Activated CD4-positive, CD25-positive, alpha-beta regulatory T cell treated with anti-CD3 and anti-CD28 coated beads, Interleukin-2, amount 50 U/mL, for 16 hours (primary cell): ENCODE results near the gene ASB6.
"Not testable (repeated sequence)": the region's sequence is repeated elsewhere in the genome, so short reads cannot be mapped to it uniquely, and the experiment has no call there.

Experiments used
- DNase-seq: peaks from one replicate; pipeline ENCODE4 v3.0.0-alpha.2; 2020; ENCODE audit warnings: low read depth, low spot score

Gene ASB6

GRCh38 chr9:129608561-129609481, 33.1 kb downstream of the ASB6 start:
- no peak for DNase-seq

DNA sequence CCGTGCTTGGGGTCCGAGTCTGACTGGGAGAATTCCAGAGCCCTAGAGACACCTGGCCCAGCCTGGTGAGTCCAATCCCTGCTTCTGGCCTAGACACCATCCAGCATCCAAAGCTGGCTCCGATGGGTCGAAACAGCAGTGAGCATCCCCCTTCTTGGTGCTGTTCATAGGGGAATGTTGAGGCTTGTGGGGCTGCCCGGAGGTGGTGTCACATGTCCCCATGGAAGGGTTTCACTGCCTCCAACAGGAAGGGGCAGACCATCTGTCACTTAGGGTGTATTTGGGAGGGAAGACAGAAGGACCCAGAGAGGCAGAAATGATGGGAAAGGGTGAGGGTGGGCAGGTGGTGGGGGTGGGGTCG, 34.9 kb downstream of the ASB6 start:
- no peak for DNase-seq

- DNase-seq, result no peak
Measured at GRCh38 chr9:129606161-129607026, 35.6 kb downstream of the ASB6 start.

DNA sequence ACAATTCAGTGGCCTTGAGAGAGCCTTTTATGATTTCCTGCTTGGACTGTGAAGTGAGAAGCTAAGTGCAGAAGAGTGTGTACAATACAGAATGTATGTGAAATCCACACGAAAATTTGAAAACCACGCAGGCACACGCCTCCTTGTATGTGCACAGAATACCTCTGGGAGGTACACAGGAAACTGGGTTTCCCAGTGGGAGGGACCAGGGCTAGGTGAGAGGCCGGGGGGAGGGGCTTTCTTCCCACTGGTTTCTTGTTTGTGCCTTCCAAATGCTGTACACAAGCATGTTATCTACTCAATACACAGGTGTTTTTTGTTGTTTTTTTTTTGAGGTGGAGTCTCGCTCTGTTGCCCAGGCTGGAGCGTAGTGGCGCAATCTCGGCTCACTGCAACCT, 37.2 kb downstream of the ASB6 start:
- DNase-seq, result no peak

DNA sequence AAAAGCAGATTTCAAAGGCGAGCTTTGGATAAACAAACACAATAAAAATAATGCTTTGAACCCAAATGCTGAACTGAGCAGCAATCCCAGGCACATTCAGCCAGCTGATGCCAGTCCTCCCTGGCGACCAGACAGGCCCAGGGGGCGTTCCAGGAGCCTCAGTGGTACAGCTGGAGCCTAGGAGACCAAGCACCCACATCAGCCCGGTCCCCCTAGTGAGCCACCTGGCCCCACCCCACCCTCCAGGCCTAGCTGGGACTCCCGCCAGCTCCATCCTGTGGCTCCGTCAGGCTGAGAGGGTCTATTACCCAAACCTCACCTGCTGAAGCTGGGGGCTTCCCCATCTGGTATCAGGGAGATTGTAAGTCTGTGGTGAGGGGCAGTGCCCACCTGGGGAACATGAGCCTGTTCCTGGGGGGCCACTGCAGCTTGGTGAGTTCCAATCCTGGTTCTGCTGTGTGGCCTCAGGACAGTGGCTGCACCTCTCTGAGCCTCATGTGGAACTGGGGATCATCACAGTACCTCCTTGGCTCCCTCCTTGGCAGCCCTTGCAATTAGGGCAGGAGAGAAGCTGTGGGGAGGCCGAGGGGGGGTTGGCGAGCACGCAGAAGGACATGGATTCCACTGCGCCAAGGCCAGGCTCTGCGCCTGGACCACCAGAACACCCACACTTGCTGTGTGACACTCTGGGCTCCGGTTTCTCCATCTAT, 37.7 kb downstream of the ASB6 start:
- no peak for DNase-seq

DNA sequence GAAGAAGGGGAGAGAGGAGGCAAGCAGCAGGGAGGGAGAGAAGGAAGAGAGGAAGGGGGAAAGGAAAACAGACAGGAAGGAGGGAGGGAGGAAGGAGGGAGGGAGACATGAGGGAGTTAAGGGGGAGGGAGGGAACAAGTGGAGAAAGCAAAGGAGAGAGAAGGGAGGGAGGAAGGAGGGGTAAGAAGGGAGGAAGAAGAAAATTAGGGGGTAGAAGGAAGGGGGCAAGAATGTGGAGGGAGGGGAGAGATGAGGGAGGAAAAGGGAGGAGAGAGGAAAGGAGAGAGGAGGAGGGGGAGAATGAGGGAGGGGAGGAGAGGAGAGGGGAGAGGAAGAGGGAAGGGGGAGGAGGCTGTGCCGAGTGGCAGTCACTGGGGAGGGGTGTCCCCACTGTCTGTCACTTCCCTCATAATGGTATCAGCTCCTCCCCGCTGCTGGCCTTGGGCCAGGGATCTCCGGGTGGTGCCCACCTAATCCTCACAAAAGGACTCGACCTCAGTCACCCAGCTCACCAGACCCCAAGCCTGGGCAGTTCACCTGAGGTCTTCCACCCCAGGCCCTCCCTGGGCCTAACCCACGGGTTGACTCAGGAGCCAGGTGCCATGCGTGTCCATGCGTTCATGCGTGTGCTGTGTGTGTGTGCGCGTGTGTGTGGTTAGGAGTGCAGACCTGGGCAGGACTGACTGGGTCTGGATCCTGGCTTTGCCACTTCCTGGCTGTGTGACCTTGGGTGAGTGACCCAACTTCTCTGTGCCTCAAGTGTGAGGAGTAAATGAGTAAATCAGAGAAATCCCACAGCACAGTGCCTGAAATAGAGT, 39.1 kb downstream of the ASB6 start:
- no peak for DNase-seq

DNA sequence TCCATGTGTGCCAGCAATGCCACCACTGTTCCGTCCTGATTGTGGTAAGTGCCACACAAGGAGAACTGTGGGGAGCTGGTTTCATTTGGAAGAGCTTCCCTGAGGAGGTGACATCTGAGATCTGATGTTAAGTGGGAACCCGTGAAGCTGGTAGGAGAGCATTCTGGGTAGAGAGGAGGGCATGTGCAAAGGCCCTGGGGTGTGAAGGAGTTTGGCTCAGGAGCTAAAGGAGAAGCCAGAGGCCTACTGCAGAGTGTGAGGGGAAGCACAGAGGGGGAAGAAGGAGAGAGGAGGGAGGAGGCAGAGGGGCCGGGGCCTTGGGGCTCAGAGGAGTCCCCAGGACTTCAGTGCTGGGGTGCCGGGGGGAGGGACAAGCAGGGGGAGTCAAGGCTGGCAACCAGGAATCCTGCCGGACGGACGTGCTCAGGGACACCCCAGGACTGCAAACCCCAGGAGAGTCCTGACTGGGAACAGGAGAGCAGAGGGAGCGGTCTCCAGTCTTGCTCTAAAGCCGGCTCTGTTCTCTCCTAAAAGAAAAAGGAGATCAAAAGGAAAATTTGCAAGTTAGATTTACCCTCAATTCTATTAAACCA, 40.8 kb downstream of the ASB6 start:
- no peak for DNase-seq

DNA sequence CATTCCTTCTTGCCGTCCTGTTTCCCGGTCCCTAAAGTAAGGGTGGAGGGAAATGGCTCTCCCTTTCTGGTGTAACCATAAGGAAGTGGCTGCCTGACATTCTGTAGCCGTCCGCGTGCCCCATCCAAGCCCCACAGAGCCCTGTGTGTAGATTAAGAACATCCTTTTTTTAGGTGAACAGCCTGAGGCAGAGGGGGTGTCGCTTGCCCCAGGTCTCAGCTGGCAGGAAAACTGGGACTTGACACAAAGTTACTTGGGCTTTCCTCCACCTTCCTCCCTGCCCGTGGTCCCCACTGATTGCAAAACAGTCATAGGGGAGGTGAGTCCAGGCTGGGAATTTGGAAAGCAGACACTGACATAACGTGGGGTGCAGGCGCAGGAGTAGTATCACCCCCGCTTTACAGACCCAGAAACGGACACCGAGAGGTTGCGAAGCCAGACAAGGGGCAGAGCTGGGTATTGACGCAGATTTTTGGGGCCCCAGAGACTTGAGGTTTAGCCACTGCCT, 43.8 kb downstream of the ASB6 start:
- no peak for DNase-seq

DNA sequence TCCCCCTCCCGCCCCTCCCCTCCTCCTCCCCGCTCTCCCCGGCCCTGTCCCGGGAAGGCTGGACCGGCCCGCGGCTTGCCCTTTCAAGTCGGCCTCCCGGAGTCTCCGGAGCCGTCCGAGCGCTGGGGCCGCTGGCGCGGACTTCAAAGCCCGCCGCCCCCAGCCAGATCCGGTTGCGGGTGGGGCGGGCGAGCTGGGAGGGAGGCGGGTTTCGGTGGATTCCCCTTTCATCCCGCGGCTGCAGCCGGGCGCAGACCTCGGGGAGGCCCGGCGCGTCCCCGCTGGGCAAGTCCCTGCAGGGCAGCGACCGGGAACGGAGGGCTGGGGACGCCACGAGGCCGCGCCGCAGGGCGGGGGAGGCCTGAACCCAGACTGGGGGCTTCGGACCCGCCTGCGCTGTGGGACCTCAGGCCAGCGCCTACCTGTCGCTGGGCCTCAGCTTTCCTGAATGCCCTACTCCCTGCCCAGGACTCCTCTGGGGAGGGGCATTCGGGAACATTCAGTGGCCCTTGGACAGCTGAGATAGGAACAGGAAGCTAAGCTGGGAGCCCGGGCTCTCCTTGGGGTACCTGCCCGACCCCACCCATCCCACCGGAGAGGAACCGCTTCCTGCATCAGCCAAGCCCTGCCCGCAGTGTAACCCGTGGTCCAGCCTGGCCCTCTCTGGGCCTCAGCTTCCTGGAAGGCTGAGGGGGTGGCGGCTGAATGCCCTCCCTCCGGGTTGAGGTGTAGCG, 44.4 kb downstream of the ASB6 start:
- no peak for DNase-seq

DNA sequence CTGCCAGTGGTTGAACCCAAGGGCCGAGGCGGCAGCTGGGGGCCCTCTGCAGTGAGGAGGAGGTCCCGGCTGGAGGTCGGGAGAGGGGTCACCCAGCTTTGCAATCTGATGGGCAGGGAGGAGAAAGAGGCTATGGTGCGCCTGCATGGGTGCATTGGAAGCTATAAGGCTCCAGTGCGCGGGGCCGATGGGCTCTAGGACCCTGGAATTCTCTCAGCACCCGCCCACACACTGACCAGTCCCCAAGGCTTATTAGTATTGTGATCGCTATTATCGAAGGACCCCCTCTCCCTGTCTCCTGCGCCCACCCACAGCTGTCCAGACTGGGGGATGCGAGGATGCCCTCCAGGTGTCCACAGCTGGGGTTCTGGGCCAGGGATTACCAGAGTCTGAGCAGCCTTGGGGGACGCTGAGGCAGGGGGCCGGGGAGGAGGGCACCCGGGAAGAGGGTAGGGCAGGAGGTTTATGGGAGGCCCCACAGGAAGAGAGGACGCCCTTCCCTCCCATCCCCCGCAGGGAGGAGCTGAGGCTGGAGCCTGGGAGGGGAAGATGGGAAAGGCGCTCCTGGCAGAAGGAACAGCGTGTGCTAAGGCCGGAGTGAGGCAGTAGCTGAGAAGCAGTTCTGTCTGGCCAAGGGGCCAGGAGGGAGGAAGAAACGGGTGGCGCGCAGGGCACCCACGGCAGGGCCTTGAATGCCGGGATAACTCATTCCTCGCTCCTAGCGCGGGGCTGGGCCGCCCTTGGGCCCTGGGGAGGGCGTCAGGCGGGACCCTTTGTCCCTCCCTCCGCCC, 45.2 kb downstream of the ASB6 start:
- DNase-seq, result no peak

GRCh38 chr9:129595903-129596540, 45.9 kb downstream of the ASB6 start:
- DNase-seq, result no peak

DNA sequence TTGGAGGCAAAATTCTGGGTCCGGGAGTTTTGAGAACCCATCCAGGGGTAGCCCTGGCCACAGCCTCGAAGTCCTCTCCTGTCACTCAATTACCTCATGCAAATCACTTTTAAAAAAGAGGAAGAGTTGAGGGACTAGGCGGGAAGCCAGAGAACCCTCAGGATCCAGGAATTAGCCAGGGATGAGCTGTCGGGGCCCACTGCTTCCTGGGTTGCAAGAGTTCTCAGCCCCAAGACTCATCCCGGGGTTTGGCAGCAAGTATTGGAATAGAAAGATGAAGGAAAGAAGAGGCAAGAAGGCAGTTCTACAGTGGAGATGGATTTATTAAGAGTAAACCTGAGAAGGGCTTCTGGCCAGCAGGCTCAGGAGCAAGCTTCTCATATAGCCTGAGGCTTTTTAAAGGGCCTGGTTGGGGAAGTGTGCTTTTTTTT, 46.6 kb downstream of the ASB6 start:
- no peak for DNase-seq

- no peak for DNase-seq
Measured at GRCh38 chr9:129594632-129595031, 47.3 kb downstream of the ASB6 start.

GRCh38 chr9:129592790-129593189, 49.2 kb downstream of the ASB6 start:
- DNase-seq, result not testable (repeated sequence)

GRCh38 chr9:129591916-129592315, 50.0 kb downstream of the ASB6 start:
- no peak for DNase-seq

DNA sequence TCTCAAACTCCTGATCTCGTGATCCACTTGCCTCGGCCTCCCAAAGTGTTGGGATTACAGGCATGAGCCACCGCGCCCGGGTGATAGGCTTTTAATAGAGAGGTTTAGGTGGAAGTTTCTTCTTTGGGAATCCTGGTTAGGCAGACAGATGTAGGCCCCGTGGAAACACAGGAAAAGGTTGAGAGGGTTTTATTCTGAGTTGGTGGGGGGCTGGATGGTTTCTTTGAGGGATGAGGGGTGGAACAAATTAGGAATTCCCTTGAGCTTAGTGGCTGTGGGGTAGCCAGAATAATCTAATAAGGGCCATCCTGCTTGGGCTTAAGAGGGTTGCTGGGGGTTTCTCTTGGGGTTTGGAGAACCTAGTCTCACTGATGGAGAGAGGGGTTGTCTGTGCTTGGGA, 51.5 kb downstream of the ASB6 start:
- DNase-seq, result no peak

- no peak for DNase-seq
Measured at GRCh38 chr9:129587487-129588262, 54.3 kb downstream of the ASB6 start.

GRCh38 chr9:129586685-129587084, 55.3 kb downstream of the ASB6 start:
- no peak for DNase-seq
